ENCODE data around the gene WNK2. TPM values are rescaled to one million over a fixed set of nuclear protein-coding genes. Genes with fewer than 3 reads are reported as not detected.
A peak's percentile ranks its signal among the peaks of the same experiment; 100 is the strongest.
"Not testable (repeated sequence)": the region's sequence is repeated elsewhere in the genome, so short reads cannot be mapped to it uniquely, and the experiment has no call there.

Gene WNK2
- under 1 TPM in 1 of 2 experiments, not detected in 1; 0.05 TPM for total RNA-seq

GRCh38 chr9:93183663-93184431 is at the start of gene WNK2:
TSS of gene WNK2 (plus strand) at chr9:93184139. CDS start at chr9:93184930, 791 bp downstream.
- Mint-ChIP-seq H3K36me3 (ENCODE audit: low read depth) (no peaks in the 10 kb centered on the region), H3K27ac (no peak within 1 kb of the TSS), H3K4me1 (peaks cover 8% of the 10 kb centered on the region), H3K4me3 (peak within 1 kb of the TSS; percentile 59), H3K9me3 (no peaks in the 10 kb centered on the region), H3K27me3 (peaks cover 53% of the 10 kb centered on the region)
- peak; percentile 36 for DNase-seq
- CTCF ChIA-PET: no interaction called here
- POLR2A ChIA-PET: no interaction called here

- H3K27me3 Mint-ChIP-seq: no peaks in the 10 kb centered on the region
- H3K27ac Mint-ChIP-seq: peak overlapping the region; percentile 72
- H3K9me3 Mint-ChIP-seq: peaks cover 3% of the 10 kb centered on the region
- ChIA-PET CTCF (interaction anchor here (1.3 kb wide), 1 partner anchor 26 kb away, joined by 12 read pairs; no protein-coding TSS in a partner anchor), POLR2A (interaction anchor here (0.8 to 2.0 kb wide), 13 partner anchors 9 to 809 kb away, joined by 3 to 20 read pairs (median 5); partner anchors contain the start of genes CARD19, CENPP and FAM120AOS)
- H3K4me1 Mint-ChIP-seq: peaks cover 53% of the 10 kb centered on the region
- peak overlapping the region; percentile 70 for H3K4me3 Mint-ChIP-seq
- DNase-seq: no peak
- H3K36me3 Mint-ChIP-seq (ENCODE audit: low read depth): peaks cover 6% of the 10 kb centered on the region
These were observed 49.0 kb upstream of the WNK2 start for GRCh38 chr9:93134740-93135444.

- POLR2A ChIA-PET: interaction anchor here (1.1 to 1.4 kb wide), 2 partner anchors 14 to 21 kb away, joined by 3 to 4 read pairs; no protein-coding TSS in a partner anchor
- peaks cover 48% of the 10 kb centered on the region for H3K4me1 Mint-ChIP-seq
- DNase-seq: no peak
These were observed 47.9 kb upstream of the WNK2 start for GRCh38 chr9:93136011-93136440.

GRCh38 chr9:93137362-93137761 is 46.6 kb upstream of the WNK2 start:
- ChIA-PET POLR2A (no interaction called here), CTCF (no interaction called here)

More at GRCh38 chr9:93136011-93136440, 47.9 kb upstream of the WNK2 start:
- H3K27ac Mint-ChIP-seq: no peak overlapping the region
- peaks cover 4% of the 10 kb centered on the region for H3K36me3 Mint-ChIP-seq (ENCODE audit: low read depth)
- CTCF ChIA-PET: no interaction called here
- no peaks in the 10 kb centered on the region for H3K27me3 Mint-ChIP-seq
- H3K9me3 Mint-ChIP-seq: peaks cover 3% of the 10 kb centered on the region
- H3K4me3 Mint-ChIP-seq: no peak overlapping the region

GRCh38 chr9:93138171-93138764 is 45.7 kb upstream of the WNK2 start:
- H3K9me3 Mint-ChIP-seq: peaks cover 3% of the 10 kb centered on the region
- DNase-seq: no peak
- H3K36me3 Mint-ChIP-seq (ENCODE audit: low read depth): peaks cover 3% of the 10 kb centered on the region
- H3K4me3 Mint-ChIP-seq: no peak overlapping the region
- peaks cover 37% of the 10 kb centered on the region for H3K4me1 Mint-ChIP-seq
- CTCF ChIA-PET: interaction anchor here (1.0 kb wide), 1 partner anchor 9 kb away, joined by 5 read pairs; no protein-coding TSS in a partner anchor
- POLR2A ChIA-PET: interaction anchor here (1.2 to 1.3 kb wide), 2 partner anchors 16 to 18 kb away, joined by 3 to 5 read pairs; no protein-coding TSS in a partner anchor
- H3K27ac Mint-ChIP-seq: no peak overlapping the region
- H3K27me3 Mint-ChIP-seq: no peaks in the 10 kb centered on the region

More at GRCh38 chr9:93137362-93137761, 46.6 kb upstream of the WNK2 start:
- peaks cover 3% of the 10 kb centered on the region for H3K36me3 Mint-ChIP-seq (ENCODE audit: low read depth)
- H3K9me3 Mint-ChIP-seq: peaks cover 3% of the 10 kb centered on the region
- no peak overlapping the region for H3K4me3 Mint-ChIP-seq
- no peak for DNase-seq
- H3K4me1 Mint-ChIP-seq: peaks cover 39% of the 10 kb centered on the region
- H3K27me3 Mint-ChIP-seq: no peaks in the 10 kb centered on the region
- H3K27ac Mint-ChIP-seq: no peak overlapping the region

- Mint-ChIP-seq H3K4me3 (no peak overlapping the region), H3K36me3 (ENCODE audit: low read depth) (peaks cover 3% of the 10 kb centered on the region), H3K9me3 (peaks cover 3% of the 10 kb centered on the region), H3K4me1 (peaks cover 47% of the 10 kb centered on the region), H3K27ac (no peak overlapping the region), H3K27me3 (no peaks in the 10 kb centered on the region)
- DNase-seq: no peak
- ChIA-PET POLR2A (interaction anchor here (1.2 to 1.3 kb wide), 2 partner anchors 13 to 17 kb away, joined by 3 read pairs; no protein-coding TSS in a partner anchor), CTCF (no interaction called here)
These were observed 44.4 kb upstream of the WNK2 start for GRCh38 chr9:93139365-93140182.

DNA sequence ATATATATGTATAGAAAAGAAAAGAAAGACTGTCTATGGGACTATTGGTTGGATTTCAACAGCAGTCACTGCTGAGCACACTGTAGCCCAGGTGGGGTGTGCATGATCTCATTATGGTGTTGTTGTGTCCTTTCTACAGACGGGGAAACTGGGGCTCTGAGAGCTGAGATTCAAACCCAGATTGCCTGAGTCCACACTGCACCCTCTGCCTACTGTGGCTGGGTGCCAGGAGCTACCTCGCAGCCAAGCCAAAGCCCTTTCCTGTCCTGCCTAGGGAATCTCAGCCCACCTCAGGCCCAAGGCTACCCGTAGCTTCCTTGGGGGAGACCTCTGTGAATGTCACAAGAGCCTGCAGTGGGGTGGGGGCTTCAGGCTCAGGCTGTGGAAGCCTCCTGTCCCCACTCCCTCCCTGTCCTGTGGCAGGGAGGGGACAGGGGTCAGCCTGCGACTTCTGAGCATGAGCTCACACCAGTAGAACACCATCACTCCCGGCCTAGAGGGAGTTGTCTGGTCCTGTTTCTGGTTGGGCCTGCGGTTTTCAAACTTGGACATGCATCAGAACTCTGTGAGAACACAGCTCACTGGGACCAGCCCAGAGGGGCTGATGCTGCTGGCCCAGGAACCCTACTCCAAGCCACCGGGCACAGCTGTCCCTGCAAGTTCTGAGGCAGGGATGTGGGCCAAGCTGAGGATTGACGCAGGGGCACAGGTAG is 42.0 kb upstream of the WNK2 start:
- no peak overlapping the region for H3K27ac Mint-ChIP-seq
- peaks cover 14% of the 10 kb centered on the region for H3K9me3 Mint-ChIP-seq
- no peak for DNase-seq
- ChIA-PET CTCF (interaction anchor here (1.0 to 1.6 kb wide), 2 partner anchors 15 to 138 kb away, joined by 3 to 4 read pairs; no protein-coding TSS in a partner anchor), POLR2A (interaction anchor here (4.3 kb wide), 1 partner anchor 8 kb away, joined by 20 read pairs; the partner anchor contains the start of gene NINJ1)
- peaks cover 13% of the 10 kb centered on the region for H3K36me3 Mint-ChIP-seq (ENCODE audit: low read depth)
- H3K27me3 Mint-ChIP-seq: no peaks in the 10 kb centered on the region
- H3K4me3 Mint-ChIP-seq: no peak overlapping the region
- peaks cover 54% of the 10 kb centered on the region for H3K4me1 Mint-ChIP-seq

GRCh38 chr9:93143830-93144530 is 40.0 kb upstream of the WNK2 start:
- peaks cover 50% of the 10 kb centered on the region for H3K4me1 Mint-ChIP-seq
- peak overlapping the region; percentile 93 for H3K27ac Mint-ChIP-seq
- ChIA-PET CTCF (interaction anchor here (1.3 to 1.5 kb wide), 2 partner anchors 10 to 11 kb away, joined by 4 to 6 read pairs; no protein-coding TSS in a partner anchor), POLR2A (interaction anchor here (0.8 to 4.3 kb wide), 8 partner anchors 9 to 116 kb away, joined by 3 to 20 read pairs (median 4); partner anchors contain the start of gene NINJ1)
- H3K36me3 Mint-ChIP-seq (ENCODE audit: low read depth): peaks cover 24% of the 10 kb centered on the region
- peak; percentile 72 for DNase-seq
- no peaks in the 10 kb centered on the region for H3K27me3 Mint-ChIP-seq
- no peak overlapping the region for H3K4me3 Mint-ChIP-seq
- H3K9me3 Mint-ChIP-seq: peaks cover 23% of the 10 kb centered on the region

- H3K27ac Mint-ChIP-seq: peak overlapping the region; percentile 32
- CTCF ChIA-PET: interaction anchor here (0.9 kb wide), 1 partner anchor 38 kb away, joined by 5 read pairs; no protein-coding TSS in a partner anchor
- not testable (repeated sequence) for DNase-seq, H3K27me3 Mint-ChIP-seq, H3K4me3 Mint-ChIP-seq
- peaks cover 26% of the 10 kb centered on the region for H3K36me3 Mint-ChIP-seq (ENCODE audit: low read depth)
- H3K4me1 Mint-ChIP-seq: peaks cover 65% of the 10 kb centered on the region
- POLR2A ChIA-PET: interaction anchor here (1.1 kb wide), 1 partner anchor 10 kb away, joined by 3 read pairs; no protein-coding TSS in a partner anchor
- H3K9me3 Mint-ChIP-seq: peaks cover 25% of the 10 kb centered on the region
These were observed 37.2 kb upstream of the WNK2 start for GRCh38 chr9:93146696-93147095.

DNA sequence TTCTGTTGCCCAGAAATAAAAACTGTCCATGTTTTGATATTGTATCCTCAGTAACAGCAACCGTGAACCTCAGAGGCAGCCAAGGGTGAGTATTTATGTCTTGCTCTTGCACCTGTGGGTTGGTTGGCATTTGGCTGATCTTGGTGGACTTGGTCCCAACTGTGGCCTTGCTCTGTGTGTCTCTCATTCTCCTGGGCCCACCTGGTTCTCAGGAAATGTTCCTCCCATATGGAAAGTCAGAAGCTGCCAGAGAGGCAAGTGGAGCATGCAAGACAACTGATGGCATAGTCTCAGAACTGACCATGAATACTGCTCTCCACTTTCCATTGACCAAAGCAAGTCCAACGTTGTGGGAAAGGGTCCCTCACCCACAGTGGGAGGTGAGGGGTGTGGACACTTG is 36.3 kb upstream of the WNK2 start:
- H3K36me3 Mint-ChIP-seq (ENCODE audit: low read depth): peaks cover 26% of the 10 kb centered on the region
- no peaks in the 10 kb centered on the region for H3K27me3 Mint-ChIP-seq
- H3K4me3 Mint-ChIP-seq: no peak overlapping the region
- CTCF ChIA-PET: no interaction called here
- no peak overlapping the region for H3K27ac Mint-ChIP-seq
- POLR2A ChIA-PET: no interaction called here
- peaks cover 25% of the 10 kb centered on the region for H3K9me3 Mint-ChIP-seq
- DNase-seq: no peak
- peaks cover 59% of the 10 kb centered on the region for H3K4me1 Mint-ChIP-seq

GRCh38 chr9:93148721-93149120 is 35.2 kb upstream of the WNK2 start:
- Mint-ChIP-seq H3K27ac (no peak overlapping the region), H3K27me3 (no peaks in the 10 kb centered on the region), H3K4me1 (peaks cover 50% of the 10 kb centered on the region), H3K4me3 (no peak overlapping the region), H3K36me3 (ENCODE audit: low read depth) (peaks cover 26% of the 10 kb centered on the region), H3K9me3 (peaks cover 25% of the 10 kb centered on the region)
- DNase-seq: no peak
- ChIA-PET CTCF (no interaction called here), POLR2A (no interaction called here)

Data from activated CD4-positive, alpha-beta memory T cell treated with anti-CD3 and anti-CD28 coated beads, Interleukin-2, amount 10 ng/mL, durations not matched to agents 7 days and 5 days (primary cell).